Measurements from ENCODE around the gene NRXN2.
"Not testable (repeated sequence)": the region's sequence is repeated elsewhere in the genome, so short reads cannot be mapped to it uniquely, and the experiment has no call there.

NRXN2 gene

GRCh38 chr11:64602466-64603070 lies 120.4 kb downstream of the NRXN2 start:
- DNase-seq, result no peak

GRCh38 chr11:64601605-64602465 lies 121.2 kb downstream of the NRXN2 start:
- no peak for DNase-seq

DNA sequence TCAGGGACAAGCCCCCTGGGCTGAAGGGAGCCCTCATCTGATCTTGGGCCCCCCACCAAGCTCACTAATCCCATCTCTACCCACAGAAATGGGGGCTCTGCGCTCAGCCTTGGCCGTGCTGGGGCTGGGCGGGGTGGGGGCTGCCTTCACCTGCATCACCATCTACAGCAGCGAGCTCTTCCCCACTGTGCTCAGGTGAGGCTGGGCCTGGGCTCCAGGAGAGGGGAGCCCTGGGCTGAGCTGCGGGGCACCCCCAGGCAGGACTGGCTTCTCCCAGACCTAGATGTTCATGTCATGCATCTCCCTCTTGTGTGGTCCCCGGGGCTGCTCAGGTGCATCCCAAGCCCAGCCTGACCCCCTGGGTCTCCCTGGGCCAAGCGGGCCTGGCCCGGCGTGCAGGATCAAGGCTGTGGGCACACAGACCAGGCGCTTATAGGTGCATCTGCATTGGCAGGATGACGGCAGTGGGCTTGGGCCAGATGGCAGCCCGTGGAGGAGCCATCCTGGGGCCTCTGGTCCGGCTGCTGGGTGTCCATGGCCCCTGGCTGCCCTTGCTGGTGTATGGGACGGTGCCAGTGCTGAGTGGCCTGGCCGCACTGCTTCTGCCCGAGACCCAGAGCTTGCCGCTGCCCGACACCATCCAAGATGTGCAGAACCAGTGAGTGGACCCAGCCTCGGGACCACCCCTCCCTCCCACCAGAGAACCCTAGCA lies 122.6 kb downstream of the NRXN2 start:
- DNase-seq, result no peak

DNA sequence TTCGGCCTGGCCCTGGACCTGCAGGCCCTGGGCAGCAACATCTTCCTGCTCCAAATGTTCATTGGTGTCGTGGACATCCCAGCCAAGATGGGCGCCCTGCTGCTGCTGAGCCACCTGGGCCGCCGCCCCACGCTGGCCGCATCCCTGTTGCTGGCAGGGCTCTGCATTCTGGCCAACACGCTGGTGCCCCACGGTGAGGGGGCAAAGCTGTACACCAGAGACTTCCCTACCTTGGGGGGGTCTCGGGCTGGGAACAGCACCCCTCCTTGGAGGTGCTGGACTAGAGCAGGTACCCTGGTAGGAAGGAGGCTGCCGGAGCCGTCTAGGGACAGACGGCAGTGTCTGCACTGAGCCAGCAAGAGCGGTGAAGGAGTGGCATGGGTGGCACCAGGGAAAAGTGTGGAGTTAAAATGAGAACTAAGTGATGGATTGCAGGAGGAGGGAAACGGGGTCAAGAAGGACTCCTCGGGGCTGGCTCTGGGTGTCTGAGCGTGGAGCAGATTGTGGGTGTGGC lies 123.2 kb downstream of the NRXN2 start:
- DNase-seq, result no peak

GRCh38 chr11:64598797-64599697 lies 124.0 kb downstream of the NRXN2 start:
- DNase-seq, result no peak

DNA sequence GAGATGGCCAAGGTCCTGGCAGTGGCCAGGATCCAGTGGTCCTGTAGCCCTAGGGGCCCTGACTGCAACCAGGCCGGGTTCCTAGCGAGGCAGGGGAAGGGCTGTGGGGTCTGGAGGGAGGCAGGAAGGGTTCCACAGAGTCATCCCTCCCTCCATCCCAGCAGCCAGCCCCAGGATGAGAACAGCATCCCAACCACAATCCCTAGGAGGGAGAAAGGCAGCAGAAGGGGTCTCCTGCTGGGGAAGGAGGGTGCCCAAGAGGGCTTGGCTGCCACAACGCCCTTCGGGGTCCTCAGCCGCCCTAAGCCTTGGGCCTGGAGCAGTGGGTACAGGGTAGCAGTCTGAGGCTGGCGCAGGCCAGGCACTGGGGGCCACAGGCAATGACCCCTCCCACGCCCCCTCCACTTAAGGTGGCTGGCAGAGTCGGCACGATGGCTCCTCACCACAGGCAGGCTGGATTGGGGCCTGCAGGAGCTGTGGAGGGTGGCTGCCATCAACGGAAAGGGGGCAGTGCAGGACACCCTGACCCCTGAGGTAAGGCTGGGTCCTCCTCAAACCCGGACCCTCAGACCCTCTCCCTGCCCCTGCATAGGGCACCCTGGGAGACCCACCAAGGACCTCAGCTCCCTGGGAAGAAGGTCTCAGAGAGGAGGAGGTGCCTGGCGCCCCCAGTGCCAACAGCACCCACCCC lies 124.7 kb downstream of the NRXN2 start:
- no peak for DNase-seq

DNA sequence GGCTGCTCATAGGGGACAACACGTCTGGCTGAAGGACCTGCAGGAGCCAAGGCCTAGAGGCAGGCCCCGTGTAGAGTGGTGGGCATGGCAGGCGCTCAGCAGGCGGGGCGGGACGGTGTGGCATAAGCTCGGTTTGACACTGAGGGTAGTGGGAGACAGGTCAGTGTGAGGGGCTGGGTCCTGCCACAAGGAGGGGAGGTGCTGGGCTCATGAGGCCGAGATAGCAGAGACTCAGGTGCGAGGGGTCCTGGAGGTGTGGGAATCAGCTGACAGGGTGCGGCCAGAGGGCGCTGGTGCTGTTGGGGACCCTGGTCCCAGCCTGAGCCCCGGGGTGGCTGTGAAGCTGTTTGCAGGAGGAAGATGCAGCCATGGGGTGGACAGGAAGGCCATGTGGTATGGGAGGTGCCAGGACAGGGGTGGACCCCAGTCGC lies 125.3 kb downstream of the NRXN2 start:
- no peak for DNase-seq

DNA sequence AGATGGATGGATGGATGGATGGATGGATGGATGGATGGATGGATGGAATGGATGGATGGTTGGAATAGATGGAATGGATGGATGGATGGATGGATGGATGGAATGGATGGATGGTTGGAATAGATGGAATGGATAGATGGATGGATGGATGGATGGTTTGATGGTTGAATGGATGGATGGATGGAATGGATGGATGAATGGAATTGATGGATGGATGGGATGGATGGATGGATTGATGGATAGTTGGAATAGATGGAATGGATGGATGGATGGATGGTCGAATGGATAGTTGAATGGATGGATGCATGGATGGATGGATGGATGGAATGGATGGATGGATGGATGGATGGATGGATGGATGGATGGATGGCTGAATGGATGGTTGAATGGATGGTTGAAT lies 127.1 kb downstream of the NRXN2 start:
- DNase-seq, result not testable (repeated sequence)

DNA sequence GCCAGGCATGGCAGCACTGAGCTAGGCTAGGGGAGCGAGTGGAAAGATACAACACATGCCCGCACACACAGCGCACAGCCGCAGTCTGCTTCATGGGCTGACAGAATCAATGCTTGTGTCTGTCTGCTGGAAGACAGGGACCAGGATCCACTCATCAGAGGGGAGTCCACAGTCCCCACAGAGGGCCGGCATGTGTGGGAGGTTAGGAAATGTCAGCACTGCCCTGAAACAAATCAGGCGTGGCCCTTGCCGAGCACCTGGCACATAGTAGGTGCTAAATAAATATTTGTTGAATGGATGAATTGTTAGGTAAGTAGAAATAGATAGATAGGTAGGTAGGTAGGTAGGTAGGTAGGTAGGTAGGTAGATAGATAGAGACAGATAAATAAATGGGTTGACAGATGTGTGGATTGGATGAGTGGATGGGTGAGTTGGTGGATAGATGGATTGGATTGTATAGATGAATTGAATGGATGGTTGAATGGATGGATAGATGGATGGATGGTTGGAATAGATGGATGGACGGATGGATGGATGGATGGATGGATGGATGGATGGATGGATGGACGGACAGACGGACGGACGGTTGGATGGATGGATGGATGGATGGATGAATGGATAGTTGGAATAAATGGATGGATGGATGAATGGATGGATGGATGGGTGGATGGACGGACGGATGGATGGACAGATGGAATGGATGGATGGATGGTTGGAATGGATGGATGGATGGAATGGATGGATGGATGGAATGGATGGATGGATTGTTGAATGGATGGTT lies 128.6 kb downstream of the NRXN2 start:
- no peak for DNase-seq

DNA sequence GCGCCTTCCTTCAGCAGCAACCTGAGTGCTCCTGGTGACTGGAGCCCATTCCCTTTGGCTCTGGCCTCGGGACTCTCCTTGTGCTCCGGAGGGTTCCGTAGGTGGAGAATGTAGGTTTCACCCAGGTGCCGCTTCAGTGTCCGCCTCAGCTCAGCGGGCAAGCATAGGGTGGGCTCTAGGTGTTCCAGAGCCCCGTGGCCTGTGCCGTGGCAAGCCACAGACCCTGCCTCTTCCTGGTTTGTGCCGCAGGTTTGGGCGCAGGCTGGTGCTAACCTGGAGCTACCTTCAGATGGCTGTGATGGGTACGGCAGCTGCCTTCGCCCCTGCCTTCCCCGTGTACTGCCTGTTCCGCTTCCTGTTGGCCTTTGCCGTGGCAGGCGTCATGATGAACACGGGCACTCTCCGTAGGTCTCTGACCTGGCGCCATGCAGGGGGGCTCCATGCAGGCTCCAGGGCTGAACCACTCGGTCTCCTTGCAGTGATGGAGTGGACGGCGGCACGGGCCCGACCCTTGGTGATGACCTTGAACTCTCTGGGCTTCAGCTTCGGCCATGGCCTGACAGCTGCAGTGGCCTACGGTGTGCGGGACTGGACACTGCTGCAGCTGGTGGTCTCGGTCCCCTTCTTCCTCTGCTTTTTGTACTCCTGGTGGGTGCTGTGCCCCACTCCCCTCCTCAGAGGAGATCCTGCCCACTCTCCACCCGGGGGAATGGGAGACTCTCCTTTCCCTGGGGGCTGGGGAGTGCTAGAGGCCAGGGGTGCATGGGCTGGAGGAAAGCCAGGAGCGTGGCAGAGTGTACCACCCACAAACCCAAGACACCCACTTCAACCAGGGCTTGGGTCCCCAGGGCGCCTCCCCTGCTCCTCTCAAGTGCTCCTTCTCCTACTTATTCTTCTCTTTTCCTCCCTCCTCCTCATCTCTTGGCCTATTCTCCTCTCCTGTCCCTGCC lies 129.6 kb downstream of the NRXN2 start:
- no peak for DNase-seq

- DNase-seq, result no peak
These were observed 130.3 kb downstream of the NRXN2 start for GRCh38 chr11:64592656-64593055.

- DNase-seq, result no peak
These were observed 130.8 kb downstream of the NRXN2 start for GRCh38 chr11:64592234-64592615.

- no peak for DNase-seq
These were observed 131.5 kb downstream of the NRXN2 start for GRCh38 chr11:64591257-64592233.

GRCh38 chr11:64590763-64591221 lies 132.2 kb downstream of the NRXN2 start, which contains the start of gene SLC22A12:
Gene SLC22A12 (plus strand): TSS chr11:64591220. CDS start chr11:64591557, 337 bp downstream.
- no peak for DNase-seq

DNA sequence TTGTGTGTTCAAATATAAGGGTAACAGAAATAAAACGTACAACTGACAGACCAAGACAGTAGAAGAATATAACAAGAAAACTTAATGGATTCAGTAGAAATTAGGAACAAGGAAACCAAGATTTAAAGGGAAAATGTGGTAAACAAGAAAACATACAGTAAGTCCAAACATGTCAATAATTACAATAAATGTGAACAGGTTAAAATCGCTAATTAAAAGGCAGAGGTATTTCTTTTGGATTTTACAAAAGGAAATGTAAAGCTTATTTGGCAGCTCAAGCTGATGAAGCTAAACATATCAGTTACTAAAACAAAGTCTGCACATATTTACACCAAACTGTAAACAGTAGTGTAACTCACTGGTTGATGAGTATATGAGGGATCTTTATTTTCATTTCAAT lies 134.3 kb downstream of the NRXN2 start:
- DNase-seq, result no peak

DNA sequence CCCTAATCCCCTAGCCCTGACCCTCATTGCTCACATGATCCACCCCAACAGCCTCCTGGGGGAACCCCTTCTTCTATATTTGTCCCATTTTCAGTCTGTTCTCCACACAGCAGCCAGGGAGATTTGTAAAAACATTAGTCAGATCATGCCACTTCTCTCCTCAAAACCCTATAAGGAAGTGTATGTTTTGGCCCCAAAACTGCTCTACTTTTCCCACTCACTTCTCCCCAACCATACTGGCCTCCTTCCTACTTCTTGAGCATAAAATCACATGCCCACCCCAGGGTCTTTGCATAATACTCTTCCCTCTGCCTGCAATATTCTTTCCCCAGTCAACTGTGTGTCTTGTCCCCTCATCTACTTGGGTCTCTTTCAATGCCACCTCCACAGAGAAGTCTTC lies 136.6 kb downstream of the NRXN2 start:
- peak; percentile 57 to 76 for DNase-seq

- DNase-seq, result no peak
These were observed 137.8 kb downstream of the NRXN2 start for GRCh38 chr11:64585150-64585549.
